GM18868 (cell line): ENCODE measurements around the gene AANAT.

Experiments
- ATAC-seq: cut with Tn5 transposase; IDR thresholded peaks from one replicate; pipeline ENCODE4 v1.9.1; 2021; ENCODE audit warnings: mild to moderate bottlenecking, moderate library complexity; ENCODE audit not compliant: unreplicated experiment

The AANAT gene

DNA sequence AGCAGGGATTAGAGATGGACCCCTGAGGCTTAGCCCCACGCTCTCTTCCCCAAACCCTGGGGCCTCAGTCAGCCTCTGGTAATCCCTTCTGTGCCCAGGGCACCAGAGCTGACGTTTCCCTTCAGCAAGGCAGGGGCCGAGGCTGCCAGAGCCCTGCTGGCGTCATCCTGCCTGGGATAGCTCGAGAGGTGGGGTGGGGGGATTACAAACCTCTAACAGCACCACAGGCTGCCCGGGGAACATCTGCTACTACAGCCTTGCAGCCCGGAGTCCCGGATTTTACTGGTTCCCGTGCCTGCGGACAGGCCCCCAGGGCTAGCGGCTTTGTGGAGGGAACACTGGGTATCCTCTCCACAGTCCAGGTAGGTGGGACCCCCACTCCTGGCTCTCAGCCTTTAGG is at the start of gene AANAT:
Gene AANAT, plus strand, starts transcription at position 238 of the 400 bp plus-strand sequence. CDS start 1,144 bp downstream, outside the sequence.
- no peak for ATAC-seq

DNA sequence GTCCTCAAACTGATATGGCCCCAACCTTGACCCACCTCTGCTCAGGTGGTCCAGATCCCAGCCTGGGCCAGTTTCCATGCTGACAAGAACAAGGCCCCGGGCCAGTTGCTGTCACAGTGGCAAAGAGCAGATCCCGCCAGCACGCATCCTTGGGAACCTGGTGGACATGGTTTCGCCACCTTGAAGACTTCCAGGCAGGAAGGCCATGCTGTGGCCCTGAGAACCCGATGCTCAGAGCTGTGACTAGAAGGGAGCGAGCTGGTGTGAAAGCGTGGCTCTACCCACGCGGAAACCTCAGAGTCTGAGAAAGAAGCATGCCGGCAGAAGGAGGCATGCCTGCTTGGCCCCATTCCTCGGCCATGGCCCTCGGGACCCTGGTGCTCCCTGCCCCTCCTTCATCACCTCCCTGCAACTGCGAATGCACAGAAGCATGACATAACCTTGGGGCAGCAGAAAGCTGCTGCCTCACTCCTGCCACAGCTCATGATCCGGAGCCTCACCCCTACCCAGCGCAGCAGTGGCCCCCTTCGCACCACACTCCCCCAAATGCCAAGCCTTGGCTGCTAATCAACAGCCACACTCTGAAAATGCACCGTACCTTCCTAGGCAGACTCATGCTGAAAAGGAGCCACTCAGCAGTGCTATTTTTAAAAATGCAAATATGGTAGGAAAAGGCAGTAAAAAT is 47.7 kb upstream of the AANAT start:
- ATAC-seq: no peak

DNA sequence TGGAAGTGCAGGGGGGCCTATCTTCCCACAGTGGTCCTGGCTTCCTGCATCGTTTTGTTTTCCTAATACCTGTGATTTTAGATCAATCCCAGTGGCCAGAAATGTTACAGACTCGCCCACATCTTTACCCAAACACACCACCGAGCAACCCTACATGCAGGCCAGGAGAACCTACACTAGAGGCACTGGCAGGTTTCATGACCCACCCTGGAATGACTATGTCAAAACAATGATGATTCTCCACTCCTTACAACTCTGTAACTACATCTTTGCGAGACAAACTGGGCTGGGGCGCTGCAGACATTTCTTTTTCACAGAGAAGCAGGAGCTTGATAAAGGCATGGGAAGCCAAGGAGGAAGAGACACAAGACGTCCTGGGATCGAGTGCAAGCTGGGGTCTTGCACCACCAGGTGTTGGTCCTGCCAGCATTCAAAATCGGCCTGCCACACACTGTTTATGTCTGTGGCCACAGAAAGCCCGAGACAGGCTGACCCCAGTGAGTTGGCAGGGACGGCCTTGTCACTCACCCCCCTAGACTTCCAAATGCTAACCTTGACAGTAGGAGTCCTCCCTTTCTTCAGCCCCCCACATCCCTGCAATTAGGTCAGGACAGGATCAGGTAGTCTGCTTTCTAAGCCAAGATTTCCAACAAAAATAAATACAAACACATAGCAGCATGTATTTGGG is 46.9 kb upstream of the AANAT start:
- no peak for ATAC-seq

DNA sequence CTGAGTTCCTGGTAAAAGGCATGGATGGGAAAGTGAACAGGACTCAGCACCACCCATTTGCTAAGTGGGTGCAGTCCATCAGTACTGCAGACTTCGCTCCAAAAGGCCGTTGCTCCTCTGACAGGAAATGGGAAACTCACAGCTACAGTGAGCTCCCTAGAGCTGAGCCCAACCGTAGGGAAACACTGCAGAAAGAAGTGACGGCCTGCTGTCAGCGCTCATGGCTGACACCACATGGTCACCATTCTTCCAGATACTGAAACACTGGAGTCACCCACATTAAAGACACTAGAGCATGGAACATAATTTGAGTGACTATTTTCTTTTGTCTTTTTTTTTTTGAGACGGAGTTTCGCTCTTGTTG is 46.4 kb upstream of the AANAT start:
- ATAC-seq: no peak

DNA sequence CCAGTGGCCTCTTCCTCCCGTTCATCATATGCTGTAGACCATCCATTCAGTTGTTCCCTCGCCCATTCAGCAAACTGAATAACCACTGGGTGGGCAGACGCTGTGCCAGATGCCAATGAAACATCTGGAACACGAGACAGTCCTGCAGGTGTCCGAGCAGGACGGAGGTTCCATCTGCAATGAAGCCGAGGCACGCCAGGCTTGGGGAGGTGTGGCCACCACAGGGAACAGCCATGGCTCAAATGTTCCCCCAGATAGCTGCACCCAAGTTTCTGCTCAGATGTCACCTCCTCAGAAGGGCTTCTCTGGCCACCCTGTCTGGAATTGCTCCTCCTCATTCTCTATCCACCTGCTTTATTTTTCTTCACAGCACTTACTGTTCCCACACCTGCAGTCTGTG is 45.0 kb upstream of the AANAT start:
- no peak for ATAC-seq

DNA sequence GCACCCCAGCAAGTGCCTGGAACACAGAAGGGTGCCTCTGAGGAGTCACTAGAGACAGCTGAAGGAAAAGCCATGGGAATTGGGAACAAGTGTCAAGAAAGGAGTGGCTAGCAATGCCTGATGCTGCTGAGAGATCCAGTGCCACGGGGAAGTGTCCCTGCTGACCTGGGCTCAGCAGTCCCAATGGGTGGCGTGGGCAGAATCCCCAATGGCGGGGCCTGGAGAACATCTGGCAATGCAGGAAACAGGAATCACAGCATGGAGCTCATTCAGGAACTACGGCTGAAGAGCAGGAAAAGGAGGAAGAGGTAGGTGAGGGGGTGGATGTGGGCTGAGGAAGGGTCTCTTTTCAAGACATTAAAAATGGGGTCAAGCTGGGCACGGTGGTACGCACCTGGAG is 44.5 kb upstream of the AANAT start:
- ATAC-seq: no peak

DNA sequence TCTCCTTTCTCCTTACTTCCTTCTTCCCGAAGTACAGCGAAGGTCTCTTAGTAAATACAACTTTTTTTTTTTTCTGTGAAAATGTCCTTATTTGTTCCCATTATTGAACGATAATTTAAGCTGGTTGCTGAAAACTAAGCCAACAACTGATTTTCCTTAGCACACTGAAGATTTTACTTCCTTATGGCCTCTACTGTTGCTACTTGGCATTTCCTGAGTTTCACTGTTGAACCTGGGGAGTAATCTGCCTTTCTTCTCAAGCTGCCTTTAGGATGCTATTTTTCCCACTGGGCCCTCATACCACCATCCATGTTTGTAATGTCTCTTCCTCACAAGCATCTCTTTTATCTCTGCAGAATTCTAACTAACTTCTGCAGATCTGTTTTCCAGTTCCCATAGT is 40.5 kb upstream of the AANAT start:
- no peak for ATAC-seq

DNA sequence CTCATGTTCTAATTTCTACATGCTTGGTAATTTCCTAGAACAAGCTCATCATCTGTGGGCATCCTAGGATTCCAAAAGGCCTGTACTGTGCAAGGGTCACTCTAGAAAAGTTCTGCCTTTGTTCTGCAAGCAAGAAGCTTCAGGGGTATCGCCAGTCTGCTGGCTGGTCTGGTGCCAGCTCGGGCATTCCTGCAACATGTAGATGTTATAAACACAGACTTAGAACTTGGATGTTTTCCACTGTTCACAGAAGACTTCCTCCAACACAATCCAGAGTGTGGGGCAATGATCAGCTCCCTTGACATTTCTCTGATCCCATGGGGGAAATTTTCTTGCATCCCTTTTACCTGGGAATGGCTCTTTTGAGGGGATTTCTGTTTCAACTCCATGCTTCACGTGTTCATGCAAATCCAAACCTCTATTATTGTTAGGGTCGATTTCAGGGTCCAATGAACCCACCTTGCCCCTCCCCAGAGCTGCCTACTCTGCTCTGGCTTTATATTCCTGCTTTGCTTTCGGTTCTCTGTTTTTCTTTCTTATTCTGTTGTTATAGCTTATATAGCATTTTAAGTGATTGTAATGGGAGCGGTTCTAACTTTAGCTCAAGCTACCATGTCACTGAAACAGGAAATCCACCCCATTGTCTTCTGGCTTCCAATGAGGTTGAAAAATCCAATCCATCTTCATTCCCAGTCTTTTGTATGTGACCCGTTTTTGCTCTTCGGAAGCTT is 39.7 kb upstream of the AANAT start:
- no peak for ATAC-seq

DNA sequence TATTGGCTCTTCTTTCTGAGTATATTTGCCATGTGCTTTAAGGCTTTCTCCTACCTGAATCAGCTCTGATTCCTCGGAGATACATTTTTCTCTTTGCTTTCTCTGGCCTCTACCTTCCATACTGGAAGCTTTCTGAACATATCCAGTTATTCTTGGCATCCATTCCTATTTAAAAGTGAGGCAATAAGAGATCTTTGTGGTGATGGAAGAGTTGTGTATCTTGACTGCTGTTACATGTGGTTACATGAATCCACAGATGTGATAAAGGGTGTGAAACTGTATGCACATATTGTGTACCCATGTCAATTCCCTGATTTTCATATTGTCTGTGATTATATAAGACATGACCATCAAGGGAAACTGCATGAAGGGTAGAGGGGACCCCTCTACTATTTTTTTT is 38.9 kb upstream of the AANAT start:
- ATAC-seq: no peak

DNA sequence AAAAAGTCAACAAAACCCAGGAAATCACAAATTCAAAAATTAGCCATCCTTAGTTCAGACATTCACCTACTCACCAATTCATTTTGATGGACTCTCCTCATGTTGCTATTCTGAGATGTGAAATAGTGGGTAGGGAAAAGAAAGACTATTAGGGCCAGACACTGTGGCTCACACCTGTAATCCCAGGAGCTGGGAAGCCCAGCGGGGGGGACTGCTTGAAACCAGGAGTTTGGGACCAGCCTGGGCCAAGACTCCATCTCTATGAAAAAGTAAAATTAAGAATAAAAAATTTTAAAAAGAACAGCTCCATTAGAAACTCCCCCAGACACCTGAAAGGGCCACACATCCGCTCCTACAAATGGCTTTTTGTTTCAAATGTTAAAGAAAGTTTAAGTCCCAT is 35.9 kb upstream of the AANAT start:
- ATAC-seq: no peak

DNA sequence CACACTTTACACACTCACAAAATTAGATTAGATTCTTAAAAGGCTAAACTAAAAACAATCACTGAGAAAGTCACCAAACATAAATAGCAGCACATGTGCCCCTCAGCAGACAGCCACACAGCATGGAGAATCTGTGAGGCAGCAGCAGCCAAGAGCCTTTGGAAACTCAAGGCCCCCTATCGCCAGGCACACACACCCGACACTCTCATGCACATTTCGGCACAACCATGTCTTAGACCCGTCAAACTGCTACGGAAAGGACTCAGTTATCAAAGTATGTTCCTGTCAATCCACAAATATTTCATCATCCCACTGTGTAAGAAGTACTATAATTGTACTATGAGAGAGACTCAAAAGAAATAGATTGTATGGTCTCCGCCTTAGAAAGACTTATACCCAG is 35.4 kb upstream of the AANAT start:
- no peak for ATAC-seq

DNA sequence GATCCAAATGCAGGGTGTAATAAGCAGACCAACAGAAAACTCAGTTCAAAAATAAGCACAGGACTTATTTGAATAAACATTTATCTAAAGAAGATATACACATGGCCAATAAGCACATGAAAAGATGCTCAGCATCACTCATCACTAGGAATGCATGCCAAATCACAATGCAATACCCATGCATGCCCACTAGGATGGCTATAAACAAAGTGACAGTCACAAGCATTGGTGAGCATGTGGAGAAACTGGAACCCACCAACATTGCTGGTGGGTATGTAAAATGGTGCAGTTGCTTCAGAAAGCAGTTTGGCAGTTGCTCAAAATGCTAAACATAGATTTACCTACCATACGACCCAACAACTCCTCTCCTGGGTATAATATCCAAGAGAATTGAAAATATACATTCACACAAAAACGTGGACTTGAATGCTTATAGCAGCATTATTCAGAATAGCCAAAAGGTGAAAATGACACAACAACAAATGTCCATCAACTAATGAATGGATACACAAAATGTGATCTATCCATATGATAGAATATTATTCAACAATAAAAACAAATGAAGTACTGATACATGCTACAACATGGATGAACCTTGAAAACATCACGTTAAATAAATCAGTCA is 34.6 kb upstream of the AANAT start:
- ATAC-seq: no peak

DNA sequence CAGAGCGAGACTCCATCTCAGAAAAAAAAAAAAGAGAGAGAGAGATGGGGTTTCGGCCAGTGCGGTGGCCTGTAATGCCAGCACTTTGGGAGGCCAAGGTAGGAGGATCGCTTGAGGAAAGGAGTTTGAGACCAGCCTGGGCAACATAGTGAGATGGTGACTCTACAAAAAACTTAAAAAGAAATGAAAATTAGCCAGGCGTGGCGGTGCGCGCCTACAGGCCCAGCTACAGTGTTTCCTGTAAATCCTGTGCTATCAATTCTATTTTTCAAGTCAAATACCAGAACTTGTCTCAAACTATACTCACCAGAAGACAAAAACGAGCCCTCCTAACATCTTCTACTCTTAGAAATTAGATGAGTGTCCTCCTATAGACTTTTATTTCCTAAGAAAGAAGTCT is 33.7 kb upstream of the AANAT start:
- no peak for ATAC-seq

DNA sequence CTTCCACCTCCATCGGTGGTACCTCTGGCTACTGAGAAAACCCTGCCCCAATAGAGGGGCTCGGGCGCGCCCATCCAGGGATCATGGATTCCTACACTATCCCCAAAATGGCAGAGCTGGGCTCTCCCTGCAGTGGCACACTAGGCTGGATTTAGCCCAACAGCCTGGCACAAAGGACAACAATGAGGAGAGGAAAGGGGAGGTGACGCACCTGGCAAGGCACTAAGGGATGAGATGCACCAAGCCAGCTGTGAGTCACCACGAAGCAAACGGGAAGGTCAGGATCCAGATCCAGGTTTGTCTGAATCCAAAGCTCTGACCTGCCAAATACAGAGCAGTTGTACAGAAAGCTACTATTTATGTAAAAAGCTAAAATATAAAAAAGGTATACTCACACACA is 32.5 kb upstream of the AANAT start:
- ATAC-seq: no peak

DNA sequence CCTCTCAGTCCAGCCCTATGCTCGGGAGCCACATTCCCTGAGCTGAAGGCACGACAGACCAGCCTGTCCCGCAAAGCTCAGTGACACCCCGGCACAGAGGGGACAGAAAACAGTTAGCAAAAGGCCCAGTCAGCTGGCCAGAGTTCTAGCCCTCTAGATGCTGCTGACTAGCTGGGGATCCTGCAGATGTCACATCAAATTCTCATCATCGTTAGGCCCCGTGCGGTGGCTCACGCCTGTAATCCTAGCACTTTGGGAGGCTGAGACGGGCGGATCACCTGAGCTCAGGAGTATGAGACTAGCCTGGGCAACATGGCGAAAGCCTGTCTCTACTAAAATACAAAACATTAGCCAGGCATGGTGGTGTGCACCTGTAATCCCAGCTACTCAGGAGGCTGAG is 31.7 kb upstream of the AANAT start:
- no peak for ATAC-seq

DNA sequence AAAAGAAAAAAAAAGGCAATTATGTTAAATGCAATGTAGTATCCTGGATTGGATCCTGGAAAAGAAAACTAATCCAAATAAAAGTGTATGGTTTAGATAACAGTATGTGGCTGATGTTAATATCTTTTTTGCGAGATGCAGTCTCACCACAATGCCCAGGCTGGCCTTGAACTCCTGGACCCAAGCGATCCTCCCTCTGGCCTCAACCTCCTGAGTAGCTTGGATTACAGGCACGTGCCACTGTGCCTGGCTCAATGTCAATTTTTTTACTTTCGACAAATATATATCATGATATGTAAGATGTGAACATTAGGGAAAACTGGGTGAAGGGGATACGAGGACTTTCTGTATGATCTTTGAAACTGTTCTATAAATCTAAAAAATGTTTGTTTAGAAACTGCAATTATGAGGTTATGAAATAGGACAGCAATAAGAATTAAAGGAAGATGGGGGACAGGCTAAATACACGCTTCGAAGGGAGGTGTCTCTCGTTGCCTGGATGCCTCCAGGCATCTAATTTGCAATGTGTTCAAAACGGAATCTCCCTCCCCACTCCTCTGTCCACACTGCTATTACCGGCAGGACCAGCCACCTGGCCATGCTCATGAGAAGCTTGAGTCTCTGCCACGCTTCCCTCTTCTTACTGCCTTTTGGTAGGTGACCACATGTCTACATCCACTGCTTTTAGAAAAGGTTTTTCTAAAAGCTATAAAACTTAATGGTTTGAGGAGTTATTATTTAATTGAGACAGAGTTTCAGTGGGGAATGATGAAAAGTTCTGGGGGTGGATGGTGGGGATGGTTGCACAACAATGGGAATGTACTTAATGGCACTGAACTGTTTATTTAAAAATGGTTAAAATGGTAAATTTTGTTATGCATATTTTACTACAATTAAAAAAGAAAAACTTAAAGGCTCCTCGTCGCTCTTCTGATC is 29.7 kb upstream of the AANAT start:
- ATAC-seq: no peak

DNA sequence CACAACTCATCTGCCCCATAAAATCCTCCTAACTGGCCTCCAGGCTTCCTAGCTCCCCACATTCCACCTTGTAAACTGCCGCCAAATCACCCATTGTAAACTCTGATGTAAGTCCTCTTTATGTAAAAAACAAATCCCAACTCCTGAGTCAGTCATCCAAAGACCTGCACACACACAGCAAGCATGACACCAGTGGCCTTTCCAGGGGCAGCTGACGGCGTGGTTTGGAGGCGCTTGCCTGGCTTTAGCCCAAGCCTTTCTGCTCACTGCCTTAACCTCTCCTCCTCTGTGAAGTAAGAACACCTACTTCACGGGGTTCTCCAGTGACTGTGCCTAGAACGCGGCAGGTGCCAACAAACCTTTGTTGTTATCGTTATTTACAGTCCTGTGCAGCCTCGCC is 28.5 kb upstream of the AANAT start:
- no peak for ATAC-seq

DNA sequence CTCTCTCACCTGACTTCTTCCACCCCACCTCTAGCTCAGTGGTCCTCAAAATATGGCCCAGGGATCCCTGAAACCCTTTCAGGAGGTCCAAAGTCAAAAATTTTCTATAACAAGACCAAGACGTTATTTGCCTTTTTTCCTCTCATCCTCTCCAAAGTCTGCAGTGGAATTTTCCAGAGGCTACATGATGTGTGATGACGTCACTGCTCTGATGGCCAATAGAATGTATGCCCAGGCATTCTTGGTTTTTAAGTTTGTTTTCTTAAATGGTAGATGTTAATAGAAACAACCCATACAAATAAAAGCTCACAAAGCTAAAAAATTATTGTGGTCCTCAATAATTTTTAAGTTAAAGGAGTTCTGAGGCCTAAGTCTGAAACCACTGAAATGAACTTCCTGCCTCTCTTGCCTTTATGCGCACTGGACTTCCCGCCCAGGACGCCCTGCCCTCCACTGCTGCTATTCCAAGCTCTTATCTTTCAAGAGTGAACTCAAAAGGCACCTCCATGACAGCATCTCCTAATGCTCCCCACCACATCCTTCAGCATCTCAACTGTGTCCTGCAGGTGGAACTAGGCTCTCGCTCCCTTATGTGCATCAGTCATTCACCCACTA is 28.0 kb upstream of the AANAT start:
- no peak for ATAC-seq

DNA sequence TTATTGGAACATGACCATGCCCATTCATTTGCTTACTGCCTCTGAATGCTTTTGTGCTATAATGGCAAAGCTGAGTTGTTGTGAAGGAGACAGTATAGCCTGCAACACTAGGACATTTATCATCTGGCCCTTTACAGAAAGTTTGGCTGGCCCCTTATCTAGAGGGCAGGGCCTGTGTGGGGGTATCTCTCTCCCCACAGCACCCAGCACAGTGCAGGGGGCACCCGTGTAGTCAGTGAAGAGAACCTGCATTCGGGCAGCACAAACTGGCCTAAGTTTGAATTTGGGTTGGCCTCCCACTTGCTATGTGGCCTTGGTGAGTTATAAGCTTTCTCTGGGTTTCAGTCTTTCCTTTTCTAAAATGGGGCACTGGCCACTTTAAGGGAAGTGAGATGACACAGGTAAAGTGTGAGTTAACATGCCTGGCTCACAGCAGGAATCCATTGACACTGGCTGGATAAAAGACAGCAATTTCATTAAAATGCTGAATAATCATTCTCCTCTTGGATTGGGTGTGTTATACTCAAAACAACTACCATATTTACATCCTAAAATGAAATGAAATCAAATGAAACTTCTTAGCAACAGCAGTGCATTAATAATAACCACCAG is 26.5 kb upstream of the AANAT start:
- ATAC-seq: no peak
